Measurements from ENCODE around the gene ZNF581. TPM values are rescaled to one million over a fixed set of nuclear protein-coding genes. Genes with fewer than 3 reads are reported as not detected.

The ZNF581 gene
- total RNA-seq, 4 donors from 2014 or later, result 20.1 to 27.3 (median 22.8) TPM

- 6 to 8% methylated on average over 23 to 25 of the region's 26 CpGs for WGBS, 2 donors
- DNase-seq (ENCODE audit: low spot score in 2 of 2), result peak; percentile 91 to 98
- intact Hi-C loops (cut with DNase I; ENCODE audit: low total_unique reads), result no loop called here
These were observed 44.6 kb upstream of the ZNF581 start for GRCh38 chr19:55598719-55599467.

GRCh38 chr19:55599468-55599841 lies 44.0 kb upstream of the ZNF581 start, which contains the start of gene FIZ1:
FIZ1 (minus strand) TSS chr19:55599517; CDS start chr19:55597865, 1,652 bp downstream.
- 0 to 1% methylated on average over 23 of the region's 23 CpGs for WGBS, 2 donors
- intact Hi-C loops (cut with DNase I; ENCODE audit: low total_unique reads), result no loop called here
- TF ChIP-seq CTCF (IDR thresholded peaks at IDR 0.05), result no peak
- DNase-seq (ENCODE audit: low spot score in 2 of 2), result peak; percentile 98 to 100
- H3K4me3 ChIP-seq (ENCODE audit: low read depth, poor library complexity, severe bottlenecking), result peak within 1 kb of the TSS; percentile 67

More at GRCh38 chr19:55598719-55599467, 44.6 kb upstream of the ZNF581 start:
- peak overlapping the region; percentile 35 for H3K4me3 ChIP-seq (ENCODE audit: low read depth, poor library complexity, severe bottlenecking)
- TF ChIP-seq CTCF (IDR thresholded peaks at IDR 0.05) (no peak), POLR2A (IDR thresholded peaks at IDR 0.05) (no peak)

- H3K4me3 ChIP-seq (ENCODE audit: low read depth, poor library complexity, severe bottlenecking), result peak within 1 kb of the TSS; percentile 67
- TF ChIP-seq POLR2A (IDR thresholded peaks at IDR 0.05) (no peak), CTCF (IDR thresholded peaks at IDR 0.05) (no peak)
- peak; percentile 85 to 96 for DNase-seq (ENCODE audit: low spot score in 2 of 2)
- intact Hi-C loops (cut with DNase I; ENCODE audit: low total_unique reads), result no loop called here
- 0% methylated on average over 46 to 51 of the region's 97 CpGs for WGBS, 2 donors
These were observed 43.4 kb upstream of the ZNF581 start, which contains the start of gene ZNF524 for GRCh38 chr19:55599842-55600661. ZNF524 (plus strand) TSS chr19:55600288; CDS start chr19:55602113, 1,825 bp downstream.

GRCh38 chr19:55600662-55601028 lies 42.8 kb upstream of the ZNF581 start:
- intact Hi-C loops (cut with DNase I; ENCODE audit: low total_unique reads), result no loop called here
- DNase-seq (ENCODE audit: low spot score in 2 of 2), result no peak
- peak overlapping the region; percentile 67 for H3K4me3 ChIP-seq (ENCODE audit: low read depth, poor library complexity, severe bottlenecking)
- TF ChIP-seq CTCF (IDR thresholded peaks at IDR 0.05) (no peak), POLR2A (IDR thresholded peaks at IDR 0.05) (no peak)
- 2 to 5% methylated on average over 14 to 15 of the region's 15 CpGs for WGBS, 2 donors

- intact Hi-C loops (cut with DNase I; ENCODE audit: low total_unique reads), result no loop called here
- no peak for TF ChIP-seq CTCF (IDR thresholded peaks at IDR 0.05)
- no peak for TF ChIP-seq POLR2A (IDR thresholded peaks at IDR 0.05)
- DNase-seq (ENCODE audit: low spot score in 2 of 2), result no peak
- H3K4me3 ChIP-seq (ENCODE audit: low read depth, poor library complexity, severe bottlenecking), result no peak overlapping the region
- 38 to 53% methylated on average over 4 of the region's 4 CpGs for WGBS, 2 donors
These were observed 42.4 kb upstream of the ZNF581 start for GRCh38 chr19:55601084-55601483.
